PC-9 (cell line): ENCODE measurements around the gene ARID5B.

Experiments
- CTCF ChIP-seq: fragments of 200-600 bp; sonication (generic); conservative IDR thresholded peaks from 2 replicates; pipeline ENCODE4 v1.6.1; 2017; ENCODE audit warnings: mixed run types, antibody characterized with exemption, mild to moderate bottlenecking, moderate library complexity
- EZH2 ChIP-seq: fragments of 200-600 bp; sonication (generic); IDR thresholded peaks from 2 replicates; pipeline ENCODE4 v1.8.0; 2017; ENCODE audit warnings: antibody characterized with exemption, low read depth

- TF ChIP-seq CTCF, result no peak
- TF ChIP-seq EZH2, result no peak
Observed at GRCh38 chr10:61973906-61974305, 72.4 kb downstream of the ARID5B start.
